Activated CD8-positive, alpha-beta memory T cell treated with anti-CD3 and anti-CD28 coated beads, Interleukin-2, amount 50 U/mL, for 4 hours (primary cell): ENCODE data around the gene KRT78.
A peak's percentile ranks its signal among the peaks of the same experiment; 100 is the strongest.
"Not testable (repeated sequence)": the region's sequence is repeated elsewhere in the genome, so short reads cannot be mapped to it uniquely, and the experiment has no call there.

Source experiments
- DNase-seq: peaks from one replicate; pipeline ENCODE4 v3.0.0-alpha.2; 2020

Gene KRT78

DNA sequence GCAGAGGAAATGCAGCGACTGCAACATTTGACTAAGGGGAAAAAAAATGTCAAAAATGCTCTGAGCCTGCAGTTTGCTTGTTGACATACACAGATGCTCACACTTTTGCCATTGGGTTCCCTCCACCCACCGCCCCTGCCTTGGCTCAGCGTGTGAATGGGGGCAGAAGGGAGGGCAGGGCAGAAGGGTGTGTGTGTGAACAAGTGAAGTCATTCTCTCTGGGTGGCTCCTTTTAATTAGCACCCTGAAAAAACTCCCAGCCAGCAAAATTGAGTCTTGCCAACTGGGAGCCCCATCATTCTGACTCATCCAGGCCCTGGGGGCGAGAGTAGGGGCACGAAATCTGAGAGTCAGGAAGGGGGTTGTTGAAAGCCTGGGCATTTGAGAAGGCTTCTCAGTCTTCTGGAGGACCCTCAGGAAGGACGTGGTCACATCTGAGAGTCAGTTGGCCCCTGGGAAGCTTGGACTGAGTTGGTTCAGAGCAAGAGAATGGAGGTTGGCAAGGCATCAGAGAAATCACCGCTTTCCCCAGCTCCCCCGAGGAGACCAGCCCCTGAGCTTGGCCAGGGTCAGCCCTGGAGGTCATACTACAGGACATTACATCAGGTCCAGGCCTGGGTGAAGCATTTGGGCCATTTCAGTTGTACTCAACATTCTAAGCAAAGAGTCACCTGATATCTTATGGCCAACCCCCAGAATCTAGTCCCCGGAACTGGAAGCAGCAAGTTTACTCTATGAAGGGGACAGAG lies 22.7 kb upstream of the KRT78 start:
- DNase-seq, result no peak

DNA sequence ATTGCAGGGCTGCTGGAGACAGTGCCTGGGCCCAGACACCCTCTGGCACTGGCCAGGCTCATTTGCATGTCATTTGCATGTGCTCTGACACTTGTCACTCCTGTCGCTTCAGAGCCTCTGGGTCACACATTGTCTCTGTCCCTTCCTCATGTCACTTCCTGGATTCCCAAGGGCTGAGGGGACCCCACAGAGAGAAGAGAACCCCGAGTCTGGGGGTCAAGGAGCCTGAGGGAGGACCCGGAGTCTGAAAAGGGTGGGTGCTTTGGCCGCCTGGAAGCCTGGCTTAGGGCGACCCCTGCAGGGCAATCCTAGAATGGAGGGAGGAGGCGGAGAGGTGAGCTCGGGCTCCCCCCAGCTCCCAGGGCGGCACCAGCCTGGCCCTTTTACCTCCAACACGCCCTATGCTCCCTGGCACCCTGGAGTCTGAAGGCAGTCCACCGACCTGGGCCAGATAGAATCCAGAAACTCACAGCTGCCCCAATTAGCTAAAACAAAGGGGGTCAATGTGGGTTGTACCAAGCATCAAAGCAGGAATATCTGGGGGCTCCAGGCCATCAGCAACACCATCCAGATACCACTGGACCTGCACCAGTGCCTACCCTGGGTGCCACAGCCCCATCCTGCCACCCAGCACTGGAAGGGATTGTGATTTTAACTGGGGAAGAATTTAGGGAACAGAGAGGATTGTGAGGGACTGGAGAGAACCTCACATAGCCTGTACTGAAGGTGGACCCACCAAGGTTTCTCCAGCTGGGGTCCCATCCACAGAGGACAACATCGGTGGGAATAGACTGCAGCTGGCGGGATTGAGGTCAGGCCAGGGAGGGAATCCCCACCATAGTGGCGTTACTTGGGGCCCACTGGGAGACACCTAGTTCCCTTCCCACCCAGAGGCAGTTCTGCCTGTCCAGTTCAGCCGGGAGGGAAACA lies 21.8 kb upstream of the KRT78 start:
- DNase-seq, result peak; percentile 85

- peak; percentile 59 for DNase-seq
These were observed 18.8 kb upstream of the KRT78 start for GRCh38 chr12:52867642-52868041.

- no peak for DNase-seq
These were observed 18.4 kb upstream of the KRT78 start for GRCh38 chr12:52867152-52867551.

GRCh38 chr12:52865090-52865944 lies 16.5 kb upstream of the KRT78 start:
- no peak for DNase-seq

GRCh38 chr12:52862023-52862422 lies 13.2 kb upstream of the KRT78 start:
- no peak for DNase-seq

DNA sequence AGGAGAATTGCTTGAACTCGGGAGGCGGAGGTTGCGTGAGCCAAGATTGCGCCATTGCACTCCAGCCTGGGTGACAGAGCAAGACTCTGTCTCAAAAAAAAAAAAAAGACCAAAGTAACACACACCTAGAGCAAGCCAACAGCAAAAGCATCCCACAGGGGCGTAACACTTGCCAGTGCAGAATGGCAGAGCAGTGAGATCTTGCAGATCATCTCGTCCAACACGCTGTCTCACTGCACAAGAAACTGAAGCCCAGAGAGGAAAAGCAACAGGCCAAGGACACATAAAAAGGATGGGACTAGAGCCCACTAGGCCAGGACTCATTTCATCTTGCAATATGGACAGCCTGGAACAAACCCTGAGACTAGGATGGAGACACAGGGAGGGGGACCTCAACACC lies 12.7 kb upstream of the KRT78 start:
- no peak for DNase-seq

GRCh38 chr12:52860102-52860823 lies 11.5 kb upstream of the KRT78 start:
- DNase-seq, result no peak

DNA sequence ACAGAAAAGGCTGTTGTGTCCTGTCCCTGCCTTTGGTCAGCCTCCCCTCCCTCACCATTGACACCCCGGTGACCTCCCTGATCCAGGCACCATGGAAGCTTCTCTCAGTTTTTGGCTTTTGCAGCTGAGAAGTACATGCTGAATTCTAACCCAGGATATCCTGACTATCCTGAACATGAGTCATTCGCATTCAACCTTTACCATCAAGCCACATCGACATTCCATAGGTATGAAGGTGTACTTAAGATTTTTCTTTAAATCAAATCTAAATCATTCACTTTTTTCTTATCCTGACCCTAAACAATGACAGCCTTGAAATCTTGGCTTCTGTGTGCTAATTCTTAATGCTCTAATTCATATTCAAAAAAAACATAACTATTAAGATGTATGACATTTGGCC lies 8.7 kb upstream of the KRT78 start:
- no peak for DNase-seq

- no peak for DNase-seq
These were observed 8.0 kb upstream of the KRT78 start for GRCh38 chr12:52856787-52857186.

DNA sequence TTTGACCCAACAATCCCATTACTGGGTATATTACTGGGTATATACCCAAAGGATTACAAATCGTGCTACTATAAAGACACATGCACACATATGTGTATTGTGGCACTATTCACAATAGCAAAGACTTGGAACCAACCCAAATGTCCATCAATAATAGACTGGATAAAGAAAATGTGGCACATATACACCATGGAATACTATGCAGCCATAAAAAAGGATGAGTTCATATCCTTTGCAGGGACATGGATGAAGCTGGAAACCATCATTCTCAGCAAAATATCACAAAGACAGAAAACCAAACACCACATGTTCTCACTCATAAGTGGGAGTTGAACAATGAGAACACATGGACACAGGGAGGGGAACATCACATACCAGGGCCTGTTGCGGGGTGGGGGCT lies 7.3 kb upstream of the KRT78 start:
- DNase-seq, result not testable (repeated sequence)

DNA sequence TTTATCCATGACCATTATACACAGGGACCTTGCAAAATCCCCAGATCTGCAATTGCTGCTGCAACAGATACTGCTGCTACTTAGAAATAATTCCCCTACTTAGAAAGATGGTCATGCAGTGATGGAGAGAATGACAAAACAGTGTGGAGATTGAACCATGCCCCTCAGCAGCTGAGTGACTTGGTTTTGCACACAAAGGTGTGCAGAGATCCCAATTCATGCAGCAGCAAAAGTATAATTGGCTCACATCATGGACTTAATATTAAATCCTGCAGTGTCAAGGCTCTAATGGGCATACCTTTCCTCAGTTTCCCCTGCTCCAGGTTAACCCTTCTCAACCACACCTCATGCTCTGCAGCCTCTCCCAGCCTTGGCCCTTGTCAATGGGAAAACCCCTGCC lies 3.0 kb upstream of the KRT78 start:
- DNase-seq, result no peak

DNA sequence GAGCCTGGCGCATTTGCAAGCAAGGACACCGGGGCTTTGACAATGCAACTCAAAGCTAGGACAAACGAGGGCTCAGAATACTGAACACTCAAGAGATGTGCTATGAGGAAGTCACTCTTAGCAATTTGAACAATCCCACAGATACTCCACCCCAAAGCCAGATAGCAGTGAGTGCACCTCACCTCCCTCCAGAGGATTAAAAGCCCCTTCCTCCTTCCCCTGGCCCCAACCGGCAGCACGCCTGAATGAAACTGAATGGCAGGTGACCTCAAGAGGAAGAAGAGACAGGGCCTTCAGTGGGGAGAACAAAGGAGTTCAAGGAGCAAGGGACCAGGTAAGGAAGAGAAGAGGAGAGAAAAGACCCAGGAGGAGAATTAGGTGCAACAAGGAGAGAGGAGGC lies 1.9 kb upstream of the KRT78 start:
- DNase-seq, result no peak

DNA sequence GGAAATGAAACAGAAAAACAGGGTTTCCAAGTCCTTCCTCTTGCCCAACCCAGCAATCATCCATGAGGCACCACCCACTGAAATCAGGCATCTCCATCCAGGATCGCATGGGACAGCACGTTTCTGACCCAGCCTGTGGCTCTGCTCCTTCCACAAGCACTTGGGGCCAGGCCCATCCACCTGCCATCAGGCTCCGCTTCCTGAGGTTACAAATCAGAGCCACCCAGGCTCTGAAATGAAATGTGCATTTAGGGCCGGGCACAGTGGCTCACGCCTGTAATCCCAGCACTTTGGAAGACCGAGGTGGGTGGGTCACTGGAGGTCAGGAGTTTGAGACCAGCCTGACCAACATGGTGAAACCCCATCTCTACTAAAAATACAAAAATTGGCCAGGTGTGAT lies 717 bp upstream of the KRT78 start:
- DNase-seq, result no peak

DNA sequence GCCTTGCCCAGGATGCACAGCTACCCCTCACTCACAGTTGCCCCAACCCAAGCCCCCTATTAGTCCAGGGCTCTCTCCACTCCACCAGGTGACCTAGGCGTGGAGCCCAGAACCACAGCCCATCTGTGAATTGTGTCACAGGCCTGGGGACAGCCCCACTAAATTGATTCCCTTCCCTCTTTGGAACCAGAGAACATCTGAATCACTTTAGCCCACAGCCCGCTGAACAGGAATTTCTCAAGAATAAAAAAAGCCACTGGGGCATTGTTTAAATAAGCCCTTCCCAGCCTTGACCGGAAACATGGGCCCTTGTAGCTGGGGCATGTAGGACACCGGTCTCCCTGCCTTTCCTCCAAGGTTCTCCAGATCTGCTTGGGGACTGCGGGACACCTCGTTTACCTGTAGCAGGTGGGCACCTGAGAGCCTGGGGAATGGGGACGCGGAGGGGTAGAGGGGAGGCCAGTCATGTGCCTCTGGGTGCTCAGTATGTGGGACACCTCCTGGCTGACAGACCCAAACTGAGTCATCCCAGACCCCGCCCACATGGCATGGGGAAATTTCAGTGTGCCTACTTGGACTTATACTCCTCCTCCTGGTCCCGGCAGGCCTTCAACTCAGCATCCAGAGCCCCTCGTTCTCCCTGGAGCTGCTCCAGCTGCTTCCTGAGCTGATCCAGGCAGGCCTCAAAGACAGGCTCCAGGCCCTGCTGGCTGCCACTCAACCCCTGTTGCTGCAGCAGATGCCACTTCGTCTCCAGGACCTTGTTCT lies 1.3 kb downstream of the KRT78 start:
- no peak for DNase-seq

- no peak for DNase-seq
These were observed 2.3 kb downstream of the KRT78 start for GRCh38 chr12:52846356-52846970.

DNA sequence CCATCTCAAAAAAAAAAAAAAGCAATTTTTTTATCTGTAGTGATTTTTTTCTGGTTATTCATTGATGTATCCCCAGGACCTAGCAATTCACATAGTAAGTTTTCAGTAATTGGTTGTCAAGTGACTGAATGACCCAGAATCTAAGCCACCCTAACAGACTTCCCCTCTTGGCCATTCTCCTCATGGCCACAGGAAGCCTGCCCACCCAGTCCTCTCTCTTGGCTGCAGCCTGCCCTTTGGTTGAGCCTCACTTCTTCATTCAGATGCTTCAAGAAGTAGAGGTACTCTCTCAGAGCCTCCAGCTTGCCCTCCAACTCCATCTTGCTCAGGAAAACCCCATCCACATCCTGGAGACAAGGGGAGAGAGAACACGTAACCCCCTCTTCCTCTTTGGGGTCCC lies 2.8 kb downstream of the KRT78 start:
- DNase-seq, result no peak

DNA sequence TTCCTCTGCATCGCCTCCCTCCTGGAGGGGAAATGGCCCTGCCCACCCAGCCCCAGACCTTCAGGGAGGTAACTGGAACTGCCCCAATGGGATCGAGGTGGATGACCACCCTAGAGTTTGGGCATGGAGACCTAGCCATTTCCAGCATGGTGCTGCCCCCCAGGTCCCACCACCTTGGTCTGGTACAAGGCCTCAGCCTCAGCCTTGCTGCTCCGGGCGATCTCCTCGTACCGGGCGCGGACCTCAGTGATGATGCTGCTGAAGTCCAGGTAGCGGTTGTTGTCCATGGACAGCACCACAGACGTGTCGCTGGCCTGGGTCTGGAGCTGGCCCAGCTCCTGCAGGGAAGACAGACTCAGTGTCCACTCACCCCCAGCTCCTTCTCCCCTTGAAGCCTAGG lies 4.4 kb downstream of the KRT78 start:
- no peak for DNase-seq

GRCh38 chr12:52839436-52840105 lies 9.2 kb downstream of the KRT78 start:
- no peak for DNase-seq

DNA sequence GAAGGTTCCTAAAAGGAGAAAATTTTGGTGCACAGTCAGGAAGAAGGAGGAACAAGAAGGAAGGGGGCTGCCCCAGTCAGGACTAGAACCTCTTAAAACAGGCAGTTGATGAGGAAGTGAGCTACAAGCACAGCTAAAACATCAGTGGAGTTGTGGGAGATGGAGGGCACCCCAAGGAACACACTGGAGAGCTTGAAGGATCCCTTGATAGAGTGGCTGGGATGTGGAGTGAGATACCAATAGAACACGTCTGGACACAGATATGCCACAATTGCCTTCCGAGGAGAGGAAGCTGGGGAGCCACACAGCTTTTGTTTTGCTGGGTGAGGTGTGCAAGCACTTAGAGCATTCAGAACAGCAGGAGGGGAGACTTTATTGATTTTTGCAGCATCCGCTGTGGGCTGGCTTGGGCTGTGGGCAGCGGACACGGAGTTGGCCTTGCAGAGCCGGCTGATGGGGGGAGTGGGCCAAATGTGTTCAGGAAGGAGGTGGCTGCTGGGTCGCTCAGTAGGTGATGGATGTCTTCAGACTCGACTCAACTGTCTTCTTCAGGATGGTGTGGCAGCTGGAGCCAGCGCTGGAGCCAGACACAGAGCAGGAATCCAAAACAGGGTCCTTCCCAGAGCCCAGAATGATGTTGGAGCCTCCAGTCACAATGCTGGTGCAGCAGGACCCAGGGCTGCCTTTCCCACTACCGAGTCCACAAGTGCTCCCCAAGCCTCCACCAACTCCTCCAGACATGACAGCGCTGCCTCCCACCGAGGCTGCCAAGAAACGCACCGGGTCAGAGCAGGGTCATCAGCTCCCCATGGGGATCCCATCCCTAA lies 10.0 kb downstream of the KRT78 start:
- no peak for DNase-seq
